CD4-positive, alpha-beta T cell treated with Interleukin-4 for 4 hours (primary cell): Measurements from ENCODE around the gene TMEM269.
"Not testable (repeated sequence)": the region's sequence is repeated elsewhere in the genome, so short reads cannot be mapped to it uniquely, and the experiment has no call there.

Experiments
- DNase-seq: peaks from one replicate; pipeline ENCODE4 v3.0.0-alpha.2; 2020

Gene TMEM269

GRCh38 chr1:42779725-42780124 is 5.1 kb upstream of the TMEM269 start:
- DNase-seq, result no peak

GRCh38 chr1:42780176-42780575 is 4.6 kb upstream of the TMEM269 start:
- DNase-seq, result no peak

GRCh38 chr1:42783092-42783491 is 1.7 kb upstream of the TMEM269 start:
- DNase-seq, result no peak

- no peak for DNase-seq
These were observed 245 bp upstream of the TMEM269 start for GRCh38 chr1:42784547-42784945.

- no peak for DNase-seq
These were observed 1.3 kb downstream of the TMEM269 start for GRCh38 chr1:42786097-42786496.

- no peak for DNase-seq
These were observed 3.2 kb downstream of the TMEM269 start for GRCh38 chr1:42788021-42788420.

GRCh38 chr1:42793824-42794223 is 9.0 kb downstream of the TMEM269 start:
- no peak for DNase-seq

GRCh38 chr1:42797414-42797813 is 12.6 kb downstream of the TMEM269 start:
- no peak for DNase-seq

GRCh38 chr1:42797979-42798378 is 13.2 kb downstream of the TMEM269 start:
- no peak for DNase-seq

GRCh38 chr1:42801832-42802473 is 17.2 kb downstream of the TMEM269 start:
- DNase-seq, result no peak

GRCh38 chr1:42806171-42806570 is 21.4 kb downstream of the TMEM269 start:
- no peak for DNase-seq

- no peak for DNase-seq
These were observed 21.8 kb downstream of the TMEM269 start for GRCh38 chr1:42806593-42806992.

GRCh38 chr1:42807056-42807668 is 22.4 kb downstream of the TMEM269 start:
- no peak for DNase-seq

GRCh38 chr1:42814815-42815214 is 30.0 kb downstream of the TMEM269 start:
- DNase-seq, result not testable (repeated sequence)

- no peak for DNase-seq
These were observed 31.3 kb downstream of the TMEM269 start for GRCh38 chr1:42815941-42816584.

- DNase-seq, result peak; percentile 89
These were observed 32.0 kb downstream of the TMEM269 start, which contains the start of the genes ERMAP and SVBP for GRCh38 chr1:42816585-42817439. Gene ERMAP (plus strand): TSS chr1:42817122. CDS start chr1:42830449, 13,327 bp downstream. Gene SVBP (minus strand): TSS chr1:42817397. CDS start chr1:42816544, 853 bp downstream.

- DNase-seq, result no peak
These were observed 32.6 kb downstream of the TMEM269 start for GRCh38 chr1:42817440-42817767.

- no peak for DNase-seq
These were observed 33.2 kb downstream of the TMEM269 start for GRCh38 chr1:42817976-42818375.

- no peak for DNase-seq
These were observed 36.0 kb downstream of the TMEM269 start for GRCh38 chr1:42820813-42821212.

- no peak for DNase-seq
These were observed 36.9 kb downstream of the TMEM269 start for GRCh38 chr1:42821690-42822089.

- DNase-seq, result no peak
These were observed 38.1 kb downstream of the TMEM269 start for GRCh38 chr1:42822800-42823392.

GRCh38 chr1:42824481-42825035 is 39.8 kb downstream of the TMEM269 start:
- no peak for DNase-seq
